COLO668 (cell line): ENCODE measurements around the gene ELFN1.

Source experiments
- DNase-seq: peaks from one replicate; lab custom pipeline; 2025; ENCODE audit not compliant: unreplicated experiment; lab: John Stamatoyannopoulos, UW

Gene ELFN1

GRCh38 chr7:1675036-1675671, 5.1 kb downstream of the ELFN1 start:
- DNase-seq = no peak

GRCh38 chr7:1675673-1676549, 5.8 kb downstream of the ELFN1 start:
- no peak for DNase-seq

- DNase-seq = no peak
Observed at GRCh38 chr7:1676550-1677078, 6.5 kb downstream of the ELFN1 start.

GRCh38 chr7:1677206-1678080, 7.4 kb downstream of the ELFN1 start:
- DNase-seq = no peak

- DNase-seq = no peak
Observed at GRCh38 chr7:1678081-1678543, 8.0 kb downstream of the ELFN1 start.

- DNase-seq = no peak
Observed at GRCh38 chr7:1678571-1679325, 8.7 kb downstream of the ELFN1 start.

GRCh38 chr7:1679326-1679965, 9.4 kb downstream of the ELFN1 start:
- no peak for DNase-seq

- DNase-seq = no peak
Observed at GRCh38 chr7:1679966-1680730, 10.1 kb downstream of the ELFN1 start.

GRCh38 chr7:1681581-1681980, 11.5 kb downstream of the ELFN1 start:
- no peak for DNase-seq

- no peak for DNase-seq
Observed at GRCh38 chr7:1685000-1685624, 15.0 kb downstream of the ELFN1 start.

- DNase-seq = no peak
Observed at GRCh38 chr7:1688542-1688941, 18.5 kb downstream of the ELFN1 start.

- DNase-seq = no peak
Observed at GRCh38 chr7:1689311-1689710, 19.2 kb downstream of the ELFN1 start.

GRCh38 chr7:1690359-1690958, 20.4 kb downstream of the ELFN1 start:
- DNase-seq = no peak

- no peak for DNase-seq
Observed at GRCh38 chr7:1691096-1691495, 21.0 kb downstream of the ELFN1 start.

GRCh38 chr7:1691601-1692514, 21.8 kb downstream of the ELFN1 start:
- DNase-seq = peak; percentile 74

- DNase-seq = peak; percentile 25
Observed at GRCh38 chr7:1692515-1693418, 22.7 kb downstream of the ELFN1 start.
